HepG2 (cell line): ENCODE results near the gene LHX1. TPM values are rescaled to one million over a fixed set of nuclear protein-coding genes. Genes with fewer than 3 reads are reported as not detected.

Source experiments
- ATAC-seq: fragments of 200-7000 bp; cut with Tn5 transposase; 3 replicates; pipeline ENCODE4 v1.9.1; 2020; ENCODE audit warnings: mild to moderate bottlenecking, moderate library complexity
- BruUV-seq: library from RNA; stranded (reverse); fragments of 400-500 nt; replicated peaks from 2 replicates; lab custom pipeline; 2021; lab: Mats Ljungman, UMichigan
- CTCF ChIA-PET: fragments of 300-600 bp; formaldehyde crosslinking; extraction: SDS; loops from one replicate; lab custom pipeline; 2021; ENCODE audit warnings: low total read pairs, inconsistent platforms, low intra/inter-chr PET ratio; lab: Yijun Ruan, JAX
- POLR2A ChIA-PET: fragments of 350-600 bp; sonication (Branson Sonifier 250); formaldehyde crosslinking; loops from one replicate; lab custom pipeline; 2020; ENCODE audit warnings: antibody characterized with exemption, inconsistent platforms; lab: Yijun Ruan, JAX
- DNase-seq: peaks from one replicate; pipeline ENCODE4 v3.0.0-alpha.2; 2015; ENCODE audit warnings: low spot score
- FAIRE-seq: peaks from 3 replicates; lab custom pipeline; 2011; peaks lifted over from hg19 to GRCh38; lab: Jason Lieb, UNC
- H2AFZ ChIP-seq: one replicate; pipeline ENCODE4 v1.6.1; 2011; ENCODE audit warnings: low read length, inconsistent platforms
- H3K27ac ChIP-seq: fragments of 300-600 bp; 3 replicates; pipeline ENCODE4 v1.8.0; 2011; ENCODE audit warnings: mixed run types, mild to moderate bottlenecking, mixed read lengths, low read length, inconsistent platforms; ENCODE audit not compliant: insufficient read depth; ENCODE audit errors: extremely low read length
- H3K27me3 ChIP-seq, 2 experiments: fragments of 200-600 bp in 1 of 2; 2 replicates in 1 of 2; 3 replicates in 1 of 2; pipeline versions ENCODE4 v1.6.0 to v1.8.0; 2011; ENCODE audit warnings: low read length in 2 of 2, mild to moderate bottlenecking in 2 of 2, moderate library complexity in 2 of 2, inconsistent platforms in 1 of 2; ENCODE audit not compliant: insufficient read depth in 2 of 2, control insufficient read depth in 1 of 2
- H3K36me3 ChIP-seq, 2 experiments: fragments of 200-600 bp in 1 of 2; replicated peaks in 1 of 2; 2 replicates in 1 of 2; 3 replicates in 1 of 2; pipeline versions ENCODE4 v1.5.1 to v1.8.0; 2011; ENCODE audit warnings: low read length in 2 of 2, inconsistent platforms in 1 of 2; ENCODE audit not compliant: insufficient read depth in 2 of 2, control insufficient read depth in 1 of 2
- H3K4me1 ChIP-seq: 2 replicates; pipeline ENCODE4 v1.5.1; 2012; ENCODE audit warnings: low read length, inconsistent platforms; ENCODE audit not compliant: insufficient read depth
- H3K4me2 ChIP-seq: 2 replicates; pipeline ENCODE4 v1.6.0; 2011; ENCODE audit warnings: low read depth, low read length, inconsistent platforms
- H3K4me3 ChIP-seq, 3 experiments: fragments of 200-600 bp in 1 of 3; sonication (generic), shearing (Covaris generic) in 1 of 3; replicated peaks in 1 of 3; 2 replicates each; pipeline ENCODE4 v1.5.1; 2011 to 2016; ENCODE audit warnings: low read length in 3 of 3, inconsistent platforms in 2 of 3, low read depth in 2 of 3, mild to moderate bottlenecking in 2 of 3, control low read depth in 1 of 3, mixed read lengths in 1 of 3; ENCODE audit not compliant: insufficient read depth in 1 of 3
- H3K79me2 ChIP-seq: one replicate; pipeline ENCODE4 v1.6.1; 2011; ENCODE audit warnings: low read length, inconsistent platforms; ENCODE audit not compliant: insufficient read depth
- H3K9ac ChIP-seq: 2 replicates; pipeline ENCODE4 v1.6.0; 2011; ENCODE audit warnings: mild to moderate bottlenecking, low read depth, low read length, inconsistent platforms; ENCODE audit not compliant: insufficient read depth
- H3K9me3 ChIP-seq: 2 replicates; pipeline ENCODE4 v1.5.1; 2012; ENCODE audit warnings: mild to moderate bottlenecking, low read length
- H4K20me1 ChIP-seq: 2 replicates; pipeline ENCODE4 v1.6.0; 2011; ENCODE audit warnings: inconsistent platforms, mild to moderate bottlenecking, low read length, moderate library complexity; ENCODE audit not compliant: insufficient read depth
- CENPX ChIP-seq: sonication (generic); formaldehyde crosslinking; IDR thresholded peaks from 2 replicates; pipeline ENCODE4 v1.9.0; 2021; ENCODE audit warnings: mild to moderate bottlenecking, missing genetic modification reagents, moderate library complexity
- DNMT1 ChIP-seq: sonication (generic); formaldehyde crosslinking; IDR thresholded peaks from 2 replicates; pipeline ENCODE4 v1.5.1; 2020; ENCODE audit warnings: mild to moderate bottlenecking, missing genetic modification reagents
- HMG20A ChIP-seq: IDR thresholded peaks from 2 replicates; pipeline ENCODE4 v1.6.1; 2016; ENCODE audit warnings: borderline replicate concordance
- JARID2 ChIP-seq: sonication (generic); formaldehyde crosslinking; IDR thresholded peaks from 2 replicates; pipeline ENCODE4 v1.8.1; 2023; ENCODE audit warnings: missing genetic modification reagents, inconsistent platforms; ENCODE audit not compliant: insufficient replicate concordance
- KAT7 ChIP-seq: IDR thresholded peaks from 2 replicates; pipeline ENCODE4 v1.6.1; 2018; ENCODE audit warnings: borderline replicate concordance, missing compliant biosample characterization
- KMT2B ChIP-seq: IDR thresholded peaks from 2 replicates; pipeline ENCODE4 v1.6.1; 2016; ENCODE audit warnings: missing genetic modification reagents, missing compliant biosample characterization
- LBX2 ChIP-seq: sonication (generic); formaldehyde crosslinking; IDR thresholded peaks from 2 replicates; pipeline ENCODE4 v1.5.0; 2020; ENCODE audit warnings: missing genetic modification reagents, mild to moderate bottlenecking, borderline replicate concordance
- MLLT10 ChIP-seq: sonication (generic); formaldehyde crosslinking; IDR thresholded peaks from 2 replicates; pipeline ENCODE4 v1.4.0; 2020; ENCODE audit warnings: missing genetic modification reagents
- NRL ChIP-seq: sonication (generic); formaldehyde crosslinking; IDR thresholded peaks from 2 replicates; pipeline ENCODE4 v1.5.0; 2020; ENCODE audit warnings: missing genetic modification reagents, mild to moderate bottlenecking, moderate library complexity, borderline replicate concordance
- RBAK ChIP-seq: sonication (generic); formaldehyde crosslinking; IDR thresholded peaks from 2 replicates; pipeline ENCODE4 v1.5.1; 2020; ENCODE audit warnings: mild to moderate bottlenecking, missing genetic modification reagents
- TFDP1 ChIP-seq: IDR thresholded peaks from 2 replicates; pipeline ENCODE4 v1.6.1; 2016; ENCODE audit warnings: missing compliant biosample characterization, missing genetic modification reagents, borderline replicate concordance
- TSC22D2 ChIP-seq: sonication (generic); formaldehyde crosslinking; IDR thresholded peaks from 2 replicates; pipeline ENCODE4 v1.5.1; 2020; ENCODE audit warnings: missing genetic modification reagents, mild to moderate bottlenecking, borderline replicate concordance
- ZFAT ChIP-seq: sonication (generic); formaldehyde crosslinking; conservative IDR thresholded peaks from 2 replicates; pipeline ENCODE4 v1.8.1; 2023; ENCODE audit warnings: missing genetic modification reagents, inconsistent platforms
- ZNF235 ChIP-seq: sonication (generic); formaldehyde crosslinking; IDR thresholded peaks from 2 replicates; pipeline ENCODE4 v1.8.1; 2023; ENCODE audit warnings: mild to moderate bottlenecking, missing genetic modification reagents, borderline replicate concordance
- ZNF549 ChIP-seq: sonication (generic); formaldehyde crosslinking; IDR thresholded peaks from 2 replicates; pipeline ENCODE4 v1.5.0; 2020; ENCODE audit warnings: missing genetic modification reagents
- WGBS: methylation state at CpG from one replicate; pipeline ENCODE4 v1.1.6; 2017; ENCODE audit warnings: low lambda C conversion rate; 5-methylcytosine and 5-hydroxymethylcytosine counted together
- in situ Hi-C: cut with HindIII; loops from 2 replicates; pipeline ENCODE4 v1.10.0; 2017; ENCODE audit warnings: low pct_unique_long_range_greater_than_20kb; ENCODE audit not compliant: extremely low pct_ligation_motif_present
- intact Hi-C: fragments of 100-400 bp; cut with micrococcal nuclease; formaldehyde crosslinking; loops from one replicate; pipeline ENCODE4 v1.10.0; 2022; ENCODE audit not compliant: unreplicated experiment
- polyA plus RNA-seq, 8 experiments: library from polyadenylated mRNA; depleted of rRNA in 3 of 8; stranded (reverse) in 7 of 8; unstranded in 1 of 8; fragments of >200 nt; fragmentation: Illumina TruSeq in 4 of 8; extraction: Trizol in 4 of 8; gene quantifications; 2 replicates each; pipeline versions ENCODE4 v1.2.1 to v1.2.3, GENCODE V29; 2011 to 2016; ENCODE audit warnings: low read depth in 4 of 8, missing spikeins in 1 of 8, mixed read lengths in 1 of 8; ENCODE audit not compliant: insufficient read depth in 1 of 8
- total RNA-seq, 5 experiments: library from RNA; depleted of rRNA; stranded (reverse); fragments of >200 nt; fragmentation: Illumina TruSeq; extraction: Trizol; gene quantifications; 2 replicates each; pipeline ENCODE4 v1.2.3, GENCODE V29; 2016; ENCODE audit warnings: low read depth in 1 of 5
- TF ChIP-seq, protein P1 (sequence below): sonication (generic); formaldehyde crosslinking; IDR thresholded peaks from 2 replicates; pipeline ENCODE4 v1.5.1; 2020; ENCODE audit warnings: missing genetic modification reagents, mild to moderate bottlenecking, borderline replicate concordance
- TF ChIP-seq, protein P2 (sequence below): sonication (generic); formaldehyde crosslinking; IDR thresholded peaks from 2 replicates; pipeline ENCODE4 v1.5.0; 2020; ENCODE audit warnings: missing genetic modification reagents

LHX1 gene
- total and polyA plus RNA-seq, 2 of the 13 experiments (the other 11 are each of a cell fraction or from before 2014, with no cell fraction given): not detected

GRCh38 chr17:36930583-36930900, 6.7 kb upstream of the LHX1 start:
- Histone ChIP-seq H3K36me3 (no peaks in the 10 kb centered on the region), H3K27me3 (peaks cover 28 to 82% of the 10 kb centered on the region in 2 experiments), H3K27ac (no peak overlapping the region), H3K4me2 (no peak overlapping the region), H3K9me3 (no peaks in the 10 kb centered on the region), H3K4me1 (peaks cover 22% of the 10 kb centered on the region), H4K20me1 (peaks cover 7% of the 10 kb centered on the region; the same call in 1 of the 2 replicates), H3K4me3 (no peak overlapping the region), H3K79me2 (no peaks in the 10 kb centered on the region), H2AFZ (no peak overlapping the region), H3K9ac (no peak overlapping the region)
- in situ Hi-C loops: no loop called here
- no TSS peak for BruUV-seq
- TF ChIP-seq MLLT10 (CRISPR knock-in tag): no peak
- TF ChIP-seq, protein P1, sequence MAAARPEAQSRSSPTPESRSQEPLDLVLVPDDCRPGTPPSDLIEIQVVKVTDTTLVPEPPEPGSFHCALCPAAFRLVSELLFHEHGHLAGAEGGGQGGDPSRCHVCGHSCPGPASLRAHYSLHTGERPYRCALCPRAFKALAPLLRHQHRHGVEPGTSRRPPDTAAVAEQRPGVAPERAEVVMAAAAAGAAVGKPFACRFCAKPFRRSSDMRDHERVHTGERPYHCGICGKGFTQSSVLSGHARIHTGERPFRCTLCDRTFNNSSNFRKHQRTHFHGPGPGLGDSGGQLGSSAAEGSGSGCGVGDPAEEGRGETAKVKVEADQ (CRISPR knock-in tag): no peak
- TF ChIP-seq DNMT1 (CRISPR knock-in tag): no peak
- TF ChIP-seq RBAK (CRISPR knock-in tag): no peak
- no peak for TF ChIP-seq TFDP1 (CRISPR knock-in tag)
- ChIA-PET POLR2A (no interaction called here), CTCF (no interaction called here)
- intact Hi-C loops: no loop called here
- 7% methylated on average over 1 of the region's 1 CpG for WGBS
- no peak for ATAC-seq
- FAIRE-seq: no peak
- no peak for DNase-seq

GRCh38 chr17:36931096-36931696, 6.1 kb upstream of the LHX1 start:
- no peak for FAIRE-seq
- no peak overlapping the region for H3K27ac ChIP-seq
- no peak overlapping the region for H3K4me3 ChIP-seq
- ChIA-PET CTCF (no interaction called here), POLR2A (no interaction called here)
- no peak overlapping the region for H3K4me2 ChIP-seq
- DNase-seq: no peak
- H3K27me3 ChIP-seq: peaks cover 30 to 87% of the 10 kb centered on the region in 2 experiments
- no peaks in the 10 kb centered on the region for H3K9me3 ChIP-seq
- peaks cover 29% of the 10 kb centered on the region for H3K4me1 ChIP-seq
- WGBS: 60% methylated on average over 6 of the region's 7 CpGs
- H4K20me1 ChIP-seq: peaks cover 11% of the 10 kb centered on the region; the same call in 1 of the 2 replicates
- no TSS peak for BruUV-seq
- intact Hi-C loops: no loop called here
- in situ Hi-C loops: no loop called here
- H3K9ac ChIP-seq: no peak overlapping the region
- H3K36me3 ChIP-seq: no peaks in the 10 kb centered on the region
- no peaks in the 10 kb centered on the region for H3K79me2 ChIP-seq
- no peak for ATAC-seq
- no peak overlapping the region for H2AFZ ChIP-seq
- no peak for TF ChIP-seq KAT7 (CRISPR knock-in tag)
- TF ChIP-seq TSC22D2 (CRISPR knock-in tag): no peak
- TF ChIP-seq, protein P2, sequence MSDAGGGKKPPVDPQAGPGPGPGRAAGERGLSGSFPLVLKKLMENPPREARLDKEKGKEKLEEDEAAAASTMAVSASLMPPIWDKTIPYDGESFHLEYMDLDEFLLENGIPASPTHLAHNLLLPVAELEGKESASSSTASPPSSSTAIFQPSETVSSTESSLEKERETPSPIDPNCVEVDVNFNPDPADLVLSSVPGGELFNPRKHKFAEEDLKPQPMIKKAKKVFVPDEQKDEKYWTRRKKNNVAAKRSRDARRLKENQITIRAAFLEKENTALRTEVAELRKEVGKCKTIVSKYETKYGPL: no peak
- TF ChIP-seq LBX2 (CRISPR knock-in tag): no peak
- TF ChIP-seq ZFAT: no peak
- no peak for TF ChIP-seq ZNF235
- no peak for TF ChIP-seq KMT2B (CRISPR knock-in tag)
- no peak for TF ChIP-seq HMG20A
- no peak for TF ChIP-seq CENPX (CRISPR knock-in tag)
- no peak for TF ChIP-seq NRL (CRISPR knock-in tag)
- TF ChIP-seq ZNF549 (CRISPR knock-in tag): no peak
- no peak for TF ChIP-seq JARID2 (CRISPR knock-in tag)
